Caco-2 (cell line): ENCODE measurements around the gene ENOX1. TPM values are rescaled to one million over a fixed set of nuclear protein-coding genes. Genes with fewer than 3 reads are reported as not detected.
A peak's percentile ranks its signal among the peaks of the same experiment; 100 is the strongest.

ENCODE experiments used
- BruUV-seq: library from RNA; stranded (reverse); fragments of 400-500 nt; replicated peaks from 2 replicates; lab custom pipeline; 2021; lab: Mats Ljungman, UMichigan
- CTCF ChIA-PET: fragments of 300-600 bp; sonication (Branson Sonifier 250); formaldehyde crosslinking; loops from one replicate; lab custom pipeline; 2022; ENCODE audit warnings: antibody characterized with exemption; lab: Charles Lee
- POLR2A ChIA-PET: fragments of 300-600 bp; sonication (Branson Sonifier 250); formaldehyde crosslinking; loops from one replicate; lab custom pipeline; 2022; ENCODE audit warnings: antibody characterized with exemption; lab: Charles Lee
- DNase-seq, 2 experiments: peaks; one replicate each; pipeline versions ENCODE4 v3.0.0 to v3.0.0-alpha.2; 2020 to 2022
- H3K27me3 ChIP-seq: replicated peaks from 2 replicates; pipeline ENCODE4 v1.6.0; 2011; ENCODE audit warnings: low read length; ENCODE audit not compliant: control insufficient read depth, insufficient read depth
- H3K36me3 ChIP-seq: 2 replicates; pipeline ENCODE4 v1.5.1; 2011; ENCODE audit warnings: low read length; ENCODE audit not compliant: control insufficient read depth, insufficient read depth
- H3K4me1 ChIP-seq: fragments of 250-450 bp; sonication (Bioruptor Pico); 2 replicates; pipeline ENCODE4 v1.5.1; 2020; ENCODE audit warnings: mild to moderate bottlenecking
- H3K4me3 ChIP-seq: 2 replicates; pipeline ENCODE4 v1.5.1; 2011; ENCODE audit warnings: low read depth, mild to moderate bottlenecking, control low read depth, low read length
- H3K9me3 ChIP-seq: fragments of 250-450 bp; sonication (Bioruptor Pico); 2 replicates; pipeline ENCODE4 v1.5.1; 2020; ENCODE audit warnings: mild to moderate bottlenecking, moderate library complexity
- H3K27ac Mint-ChIP-seq: one replicate; pipeline ENCODE4 v1.8.0; 2022; ENCODE audit warnings: mixed read lengths; ENCODE audit not compliant: unreplicated experiment
- H3K27me3 Mint-ChIP-seq: one replicate; pipeline ENCODE4 v1.8.0; 2022; ENCODE audit warnings: mixed read lengths; ENCODE audit not compliant: insufficient read depth, unreplicated experiment
- H3K36me3 Mint-ChIP-seq: one replicate; pipeline ENCODE4 v1.8.0; 2022; ENCODE audit warnings: mild to moderate bottlenecking, mixed read lengths; ENCODE audit not compliant: insufficient read depth, unreplicated experiment
- H3K4me1 Mint-ChIP-seq: one replicate; pipeline ENCODE4 v1.8.0; 2022; ENCODE audit warnings: low read depth, mixed read lengths; ENCODE audit not compliant: unreplicated experiment
- H3K4me3 Mint-ChIP-seq: one replicate; pipeline ENCODE4 v1.8.0; 2022; ENCODE audit warnings: mild to moderate bottlenecking, moderate library complexity, mixed read lengths; ENCODE audit not compliant: unreplicated experiment
- H3K9me3 Mint-ChIP-seq: one replicate; pipeline ENCODE4 v1.8.0; 2022; ENCODE audit warnings: mixed read lengths; ENCODE audit not compliant: unreplicated experiment
- intact Hi-C: fragments of 100-400 bp; cut with micrococcal nuclease; formaldehyde crosslinking; loops from one replicate; pipeline ENCODE4 v1.10.0; 2022; ENCODE audit not compliant: unreplicated experiment
- total RNA-seq: library from RNA; stranded (reverse); gene quantifications from 2 replicates; pipeline ENCODE4 v1.2.3, GENCODE V29; 2022
- TF ChIP-seq, protein P1 (sequence below), 2 experiments: fragments of 200-600 bp in 1 of 2; IDR thresholded peaks; 1 replicate in 1 of 2; 2 replicates in 1 of 2; pipeline versions ENCODE4 v1.5.1 to v1.8.0; 2011 to 2022; ENCODE audit warnings: antibody characterized with exemption in 1 of 2, control low read depth in 1 of 2, inconsistent platforms in 1 of 2, low read depth in 1 of 2, low read length in 1 of 2, mild to moderate bottlenecking in 1 of 2, moderate library complexity in 1 of 2; ENCODE audit not compliant: insufficient read depth in 1 of 2, severe bottlenecking in 1 of 2, unreplicated experiment in 1 of 2

The ENOX1 gene
- total RNA-seq, 1 experiment from 2014 or later, result 9.1 TPM

DNA sequence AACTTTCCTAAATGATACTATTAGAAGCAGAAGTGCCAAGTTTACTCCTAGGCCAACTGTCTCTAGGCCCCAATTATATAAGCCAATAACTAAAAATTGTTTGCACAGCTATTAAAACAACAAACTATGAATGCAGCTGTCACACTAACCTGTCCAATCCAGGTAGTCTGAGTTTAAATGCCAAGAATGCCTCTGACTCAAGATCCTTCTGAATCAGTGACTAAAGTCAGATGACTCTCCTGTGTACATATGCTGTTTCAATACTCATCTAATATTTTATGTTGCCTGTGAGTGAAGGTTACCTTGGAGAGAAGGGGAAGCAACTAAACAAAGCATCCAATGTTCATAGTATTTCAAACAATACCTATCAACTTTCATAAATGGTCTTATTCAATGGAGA is 257.0 kb downstream of the ENOX1 start:
- TF ChIP-seq, protein P1, sequence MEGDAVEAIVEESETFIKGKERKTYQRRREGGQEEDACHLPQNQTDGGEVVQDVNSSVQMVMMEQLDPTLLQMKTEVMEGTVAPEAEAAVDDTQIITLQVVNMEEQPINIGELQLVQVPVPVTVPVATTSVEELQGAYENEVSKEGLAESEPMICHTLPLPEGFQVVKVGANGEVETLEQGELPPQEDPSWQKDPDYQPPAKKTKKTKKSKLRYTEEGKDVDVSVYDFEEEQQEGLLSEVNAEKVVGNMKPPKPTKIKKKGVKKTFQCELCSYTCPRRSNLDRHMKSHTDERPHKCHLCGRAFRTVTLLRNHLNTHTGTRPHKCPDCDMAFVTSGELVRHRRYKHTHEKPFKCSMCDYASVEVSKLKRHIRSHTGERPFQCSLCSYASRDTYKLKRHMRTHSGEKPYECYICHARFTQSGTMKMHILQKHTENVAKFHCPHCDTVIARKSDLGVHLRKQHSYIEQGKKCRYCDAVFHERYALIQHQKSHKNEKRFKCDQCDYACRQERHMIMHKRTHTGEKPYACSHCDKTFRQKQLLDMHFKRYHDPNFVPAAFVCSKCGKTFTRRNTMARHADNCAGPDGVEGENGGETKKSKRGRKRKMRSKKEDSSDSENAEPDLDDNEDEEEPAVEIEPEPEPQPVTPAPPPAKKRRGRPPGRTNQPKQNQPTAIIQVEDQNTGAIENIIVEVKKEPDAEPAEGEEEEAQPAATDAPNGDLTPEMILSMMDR (IDR thresholded peaks at IDR 0.05; ENCODE audit: insufficient read depth in 1 of 2, low read depth in 1 of 2, low read length in 1 of 2, severe bottlenecking in 1 of 2, unreplicated experiment in 1 of 2), result no peak
- no peaks in the 10 kb centered on the region for H3K27me3 ChIP-seq
- H3K4me3 ChIP-seq, result no peak overlapping the region
- Mint-ChIP-seq H3K36me3 (no peaks in the 10 kb centered on the region), H3K4me1 (peaks cover 5% of the 10 kb centered on the region), H3K27me3 (no peaks in the 10 kb centered on the region), H3K27ac (no peak overlapping the region), H3K4me3 (no peak overlapping the region), H3K9me3 (peaks cover 4% of the 10 kb centered on the region)
- no peaks in the 10 kb centered on the region for H3K36me3 ChIP-seq
- POLR2A ChIA-PET, result no interaction called here
- H3K9me3 ChIP-seq, result no peaks in the 10 kb centered on the region
- BruUV-seq, result no TSS peak
- DNase-seq, result peak in 1 of 2 experiments; percentile 29
- intact Hi-C loops, result no loop called here
- peaks cover 10% of the 10 kb centered on the region for H3K4me1 ChIP-seq
- CTCF ChIA-PET, result no interaction called here

DNA sequence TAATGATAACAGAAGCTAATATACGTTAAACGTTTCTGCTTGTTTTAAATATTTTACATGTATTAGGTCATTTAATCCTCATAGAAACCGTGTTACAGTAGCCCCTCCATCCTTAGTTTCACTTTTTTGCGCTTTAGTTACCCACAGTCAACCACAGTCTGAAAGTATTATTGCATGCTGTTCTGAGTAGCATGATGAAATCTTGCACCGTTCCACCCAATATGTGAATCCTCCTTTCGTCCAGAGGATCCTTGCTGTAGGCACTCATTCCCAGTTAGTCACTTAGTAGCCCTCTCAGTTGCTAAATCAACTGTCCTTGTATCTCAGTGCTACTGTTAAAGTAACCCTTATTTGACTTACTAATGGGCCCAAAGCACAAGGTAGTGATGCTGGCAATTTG is 257.8 kb downstream of the ENOX1 start:
- no peak overlapping the region for H3K4me3 ChIP-seq
- H3K36me3 Mint-ChIP-seq, result no peaks in the 10 kb centered on the region
- CTCF ChIA-PET, result no interaction called here
- no peak for DNase-seq
- peaks cover 10% of the 10 kb centered on the region for H3K4me1 ChIP-seq
- no peak overlapping the region for H3K4me3 Mint-ChIP-seq
- no peaks in the 10 kb centered on the region for H3K27me3 ChIP-seq
- intact Hi-C loops, result no loop called here
- peak overlapping the region; percentile 42 for H3K27ac Mint-ChIP-seq
- BruUV-seq, result no TSS peak
- H3K9me3 Mint-ChIP-seq, result peaks cover 12% of the 10 kb centered on the region
- H3K36me3 ChIP-seq, result no peaks in the 10 kb centered on the region
- H3K9me3 ChIP-seq, result no peaks in the 10 kb centered on the region
- peaks cover 5% of the 10 kb centered on the region for H3K4me1 Mint-ChIP-seq
- TF ChIP-seq, protein P1 (IDR thresholded peaks at IDR 0.05; ENCODE audit: insufficient read depth in 1 of 2, low read depth in 1 of 2, low read length in 1 of 2, severe bottlenecking in 1 of 2, unreplicated experiment in 1 of 2), result no peak
- POLR2A ChIA-PET, result no interaction called here
- no peaks in the 10 kb centered on the region for H3K27me3 Mint-ChIP-seq

DNA sequence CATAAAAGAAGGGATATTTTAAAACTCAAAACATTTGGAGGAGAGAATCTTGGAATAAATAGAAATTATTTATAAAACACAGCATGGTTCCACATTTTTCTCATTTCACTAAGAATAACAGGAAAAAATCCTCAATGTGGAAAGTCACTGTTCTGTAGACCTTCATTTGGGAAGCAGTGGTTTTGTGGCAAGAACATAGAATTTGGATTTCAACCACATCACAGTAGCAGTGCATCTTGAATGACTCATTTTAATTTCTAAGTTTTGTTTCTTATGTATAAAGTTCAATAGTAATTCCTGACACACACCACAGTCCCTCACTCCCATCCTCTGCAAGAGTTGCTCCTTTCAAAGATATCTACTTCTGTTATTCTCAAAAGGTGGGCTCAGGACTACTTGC is 264.0 kb downstream of the ENOX1 start:
- no peak overlapping the region for H3K27ac Mint-ChIP-seq
- Histone ChIP-seq H3K27me3 (no peaks in the 10 kb centered on the region), H3K4me1 (peaks cover 2% of the 10 kb centered on the region), H3K36me3 (no peaks in the 10 kb centered on the region), H3K9me3 (no peaks in the 10 kb centered on the region), H3K4me3 (no peak overlapping the region)
- no peaks in the 10 kb centered on the region for H3K36me3 Mint-ChIP-seq
- H3K27me3 Mint-ChIP-seq, result no peaks in the 10 kb centered on the region
- intact Hi-C loops, result no loop called here
- TF ChIP-seq, protein P1 (IDR thresholded peaks at IDR 0.05; ENCODE audit: insufficient read depth in 1 of 2, low read depth in 1 of 2, low read length in 1 of 2, severe bottlenecking in 1 of 2, unreplicated experiment in 1 of 2), result no peak
- H3K4me3 Mint-ChIP-seq, result no peak overlapping the region
- CTCF ChIA-PET, result no interaction called here
- H3K4me1 Mint-ChIP-seq, result peaks cover 9% of the 10 kb centered on the region
- POLR2A ChIA-PET, result no interaction called here
- H3K9me3 Mint-ChIP-seq, result peaks cover 13% of the 10 kb centered on the region
- no TSS peak for BruUV-seq
- DNase-seq, result no peak
